GM19452 (cell line): ENCODE measurements around the gene SLC25A26.

Experiments
- ATAC-seq: cut with Tn5 transposase; IDR thresholded peaks from one replicate; pipeline ENCODE4 v1.9.1; 2021; ENCODE audit not compliant: unreplicated experiment

SLC25A26 gene

DNA sequence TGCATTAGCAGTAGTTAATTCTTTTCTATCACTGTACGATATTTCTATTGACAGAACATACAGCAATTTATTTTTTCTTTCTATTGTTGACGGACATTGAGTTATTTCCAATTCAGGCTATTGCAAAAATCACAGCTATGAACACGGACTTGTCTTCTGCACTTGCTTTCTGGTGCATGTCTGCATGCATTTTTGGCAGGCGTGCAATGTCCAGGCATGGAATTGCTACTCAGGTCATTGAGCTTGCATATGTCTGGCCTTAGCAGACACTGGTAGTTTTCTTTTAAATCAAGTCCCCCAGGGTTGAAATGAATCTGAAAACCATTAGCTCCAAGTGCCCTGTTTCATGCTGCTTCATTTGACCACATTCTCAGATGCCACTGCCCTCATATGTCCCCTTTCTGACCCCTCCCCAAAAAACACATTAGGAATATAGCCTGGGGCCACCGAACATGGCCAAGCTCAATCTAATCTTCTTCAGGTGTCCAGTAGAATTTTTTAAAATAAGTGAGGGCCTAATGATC is 207.2 kb downstream of the SLC25A26 start:
- ATAC-seq: no peak
